ENCODE data around the gene MVP.
A peak's percentile ranks its signal among the peaks of the same experiment; 100 is the strongest.
"Not testable (repeated sequence)": the region's sequence is repeated elsewhere in the genome, so short reads cannot be mapped to it uniquely, and the experiment has no call there.

The MVP gene

GRCh38 chr16:29784157-29784556, 36.1 kb upstream of the MVP start:
- no peak for TF ChIP-seq CTCF (IDR thresholded peaks at IDR 0.05; ENCODE audit: borderline replicate concordance, insufficient read depth, low read depth, low read length)
- H3K4me3 ChIP-seq (ENCODE audit: low read depth, low read length): no peak overlapping the region

- no peak overlapping the region for H3K4me3 ChIP-seq (ENCODE audit: low read depth, low read length)
- TF ChIP-seq CTCF (IDR thresholded peaks at IDR 0.05; ENCODE audit: borderline replicate concordance, insufficient read depth, low read depth, low read length): peak; percentile 97
Measured at GRCh38 chr16:29784901-29785500, 35.3 kb upstream of the MVP start.

GRCh38 chr16:29787155-29787554, 33.1 kb upstream of the MVP start:
- H3K4me3 ChIP-seq (ENCODE audit: low read depth, low read length): not testable (repeated sequence)

GRCh38 chr16:29789775-29790182, 30.5 kb upstream of the MVP start:
- TF ChIP-seq CTCF (IDR thresholded peaks at IDR 0.05; ENCODE audit: borderline replicate concordance, insufficient read depth, low read depth, low read length): no peak

GRCh38 chr16:29790183-29790948, 29.9 kb upstream of the MVP start, which contains the start of gene KIF22:
Gene KIF22 (plus strand): TSS chr16:29790751. CDS start chr16:29790760, 9 bp downstream.
- peak within 1 kb of the TSS; percentile 88 for H3K4me3 ChIP-seq (ENCODE audit: low read depth, low read length)
- peak; percentile 94 for TF ChIP-seq CTCF (IDR thresholded peaks at IDR 0.05; ENCODE audit: borderline replicate concordance, insufficient read depth, low read depth, low read length)

More at GRCh38 chr16:29789775-29790182, 30.5 kb upstream of the MVP start:
- peak overlapping the region; percentile 54 for H3K4me3 ChIP-seq (ENCODE audit: low read depth, low read length)

GRCh38 chr16:29790949-29791844, 29.1 kb upstream of the MVP start:
- no peak for TF ChIP-seq CTCF (IDR thresholded peaks at IDR 0.05; ENCODE audit: borderline replicate concordance, insufficient read depth, low read depth, low read length)
- H3K4me3 ChIP-seq (ENCODE audit: low read depth, low read length): peak overlapping the region; percentile 88
